ENCODE results near the gene MARVELD1. TPM values are rescaled to one million over a fixed set of nuclear protein-coding genes. Genes with fewer than 3 reads are reported as not detected.
A peak's percentile ranks its signal among the peaks of the same experiment; 100 is the strongest.

Gene MARVELD1
- total and polyA plus RNA-seq, 2 of the 4 experiments (the other 2 are of a cell fraction): 12.0 to 68.1 TPM

- H3K23ac ChIP-seq (ENCODE audit: low read depth, low read length): peak overlapping the region; percentile 17; the same call in 1 of the 2 replicates
- no peak overlapping the region for H3K27ac ChIP-seq (ENCODE audit: insufficient read depth, low read length)
- BruUV-seq (replicated peaks): no TSS peak
- DNase-seq (no peak), ATAC-seq (ENCODE audit: low read depth) (no peak)
- no peak overlapping the region for H2BK20ac ChIP-seq (ENCODE audit: low read depth, low read length)
- 0 out of 2 replicates have a peak overlapping the region, but pooled peaks have one; percentile 61 for H2AK5ac ChIP-seq (ENCODE audit: low read depth, low read length)
- dilution Hi-C loops (cut with HindIII; ENCODE audit: low sequenced_read_pairs, unreplicated experiment) (no loop called here), intact Hi-C loops (cut with micrococcal nuclease) (no loop called here), in situ Hi-C loops (cut with MboI; ENCODE audit: low sequenced_read_pairs) (no loop called here)
- H4K8ac ChIP-seq (ENCODE audit: low read depth in 2 of 2, low read length in 2 of 2): no peak overlapping the region; a peak in 1 of 4 replicates
- no peak overlapping the region for H2BK120ac ChIP-seq (ENCODE audit: low read depth, low read length)
- peaks cover 36 to 57% of the 10 kb centered on the region in 2 experiments for H3K79me1 ChIP-seq (ENCODE audit: low read depth in 1 of 2, low read length in 2 of 2)
- no peak overlapping the region for H3K9ac ChIP-seq (ENCODE audit: low read depth, low read length)
- CTCF ChIA-PET: interaction anchor here (0.6 kb wide), 1 partner anchor 15 kb away, joined by 4 read pairs; no protein-coding TSS in a partner anchor
- no peak overlapping the region for H3K18ac ChIP-seq (ENCODE audit: low read depth, low read length)
- H2BK15ac ChIP-seq (ENCODE audit: low read depth, low read length): no peak overlapping the region
- peak overlapping the region; percentile 67 for H2AFZ ChIP-seq (replicated peaks; ENCODE audit: low read length, poor library complexity)
- no peaks in the 10 kb centered on the region for H3K27me3 ChIP-seq (ENCODE audit: control insufficient read depth, insufficient read depth, low read length)
- H3K36me3 ChIP-seq (ENCODE audit: control insufficient read depth, insufficient read depth, low read length): peaks cover 31% of the 10 kb centered on the region
- WGBS, 2 experiments (ENCODE audit: extremely low coverage in 2 of 2, insufficient read length in 1 of 2): no CpG with 5 or more reads among the region's 8 CpGs
- H4K5ac ChIP-seq (ENCODE audit: low read depth, low read length): no peak overlapping the region
- peaks cover 20% of the 10 kb centered on the region for H3K9me1 ChIP-seq (ENCODE audit: insufficient read depth, low read length)
- H3K4ac ChIP-seq (ENCODE audit: low read depth, low read length): no peak overlapping the region
- H2AK9ac ChIP-seq (replicated peaks; ENCODE audit: low read depth, low read length, poor library complexity): peak overlapping the region; percentile 89
- no peak overlapping the region for H3K4me2 ChIP-seq (ENCODE audit: low read depth, low read length)
- H2BK5ac ChIP-seq (ENCODE audit: low read depth, low read length, poor library complexity, severe bottlenecking): no peak overlapping the region
- H3K56ac ChIP-seq (ENCODE audit: extremely low read depth, insufficient read depth, low read length): no peak overlapping the region
- H4K91ac ChIP-seq (ENCODE audit: insufficient read depth, low read depth, low read length): no peak overlapping the region
- no peaks in the 10 kb centered on the region for H3K9me3 ChIP-seq (ENCODE audit: control insufficient read depth, insufficient read depth, low read length)
- POLR2A ChIA-PET (ENCODE audit: unreplicated experiment): interaction anchor here (0.6 kb wide), 1 partner anchor 10 kb away, joined by 11 read pairs; no protein-coding TSS in a partner anchor
- peaks cover 22% of the 10 kb centered on the region for H3K4me1 ChIP-seq (ENCODE audit: control insufficient read depth, insufficient read depth, low read length)
- no peak overlapping the region for H3K14ac ChIP-seq (replicated peaks; ENCODE audit: low read depth, low read length)
- H4K20me1 ChIP-seq (ENCODE audit: insufficient read depth, low read length): peaks cover 43% of the 10 kb centered on the region
- H3K4me3 ChIP-seq (ENCODE audit: insufficient read depth, low read depth, low read length): no peak overlapping the region
- TF ChIP-seq, protein P1, sequence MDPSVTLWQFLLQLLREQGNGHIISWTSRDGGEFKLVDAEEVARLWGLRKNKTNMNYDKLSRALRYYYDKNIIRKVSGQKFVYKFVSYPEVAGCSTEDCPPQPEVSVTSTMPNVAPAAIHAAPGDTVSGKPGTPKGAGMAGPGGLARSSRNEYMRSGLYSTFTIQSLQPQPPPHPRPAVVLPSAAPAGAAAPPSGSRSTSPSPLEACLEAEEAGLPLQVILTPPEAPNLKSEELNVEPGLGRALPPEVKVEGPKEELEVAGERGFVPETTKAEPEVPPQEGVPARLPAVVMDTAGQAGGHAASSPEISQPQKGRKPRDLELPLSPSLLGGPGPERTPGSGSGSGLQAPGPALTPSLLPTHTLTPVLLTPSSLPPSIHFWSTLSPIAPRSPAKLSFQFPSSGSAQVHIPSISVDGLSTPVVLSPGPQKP (IDR thresholded peaks at IDR 0.05; ENCODE audit: borderline replicate concordance, low read depth, low read length): no peak
- no peak for TF ChIP-seq MAFK (IDR thresholded peaks at IDR 0.05; ENCODE audit: low read depth, low read length)
- no peak for TF ChIP-seq RCOR1 (IDR thresholded peaks at IDR 0.05; ENCODE audit: insufficient replicate concordance, low read length)
- no peak for TF ChIP-seq POLR2A (IDR thresholded peaks at IDR 0.05; ENCODE audit: low read depth, low read length)
- no peak for TF ChIP-seq USF2 (IDR thresholded peaks at IDR 0.05; ENCODE audit: low read depth, low read length)
- TF ChIP-seq CEBPB (IDR thresholded peaks at IDR 0.05; ENCODE audit: low read depth, low read length): no peak
- TF ChIP-seq RFX5 (IDR thresholded peaks at IDR 0.05; ENCODE audit: low read depth, low read length): no peak
- TF ChIP-seq MXI1 (IDR thresholded peaks at IDR 0.05; ENCODE audit: borderline replicate concordance, low read depth, low read length): no peak
- TF ChIP-seq SMC3 (IDR thresholded peaks at IDR 0.05; ENCODE audit: low read depth, low read length): no peak
Observed at GRCh38 chr10:97718659-97719142, 5.2 kb downstream of the MARVELD1 start.

Measured in IMR-90 (cell line).